NCI-H510A (cell line): ENCODE measurements around the gene C6orf132.

Source experiments
- DNase-seq: peaks from one replicate; lab custom pipeline; 2025; lab: John Stamatoyannopoulos, UW

C6orf132 gene

DNA sequence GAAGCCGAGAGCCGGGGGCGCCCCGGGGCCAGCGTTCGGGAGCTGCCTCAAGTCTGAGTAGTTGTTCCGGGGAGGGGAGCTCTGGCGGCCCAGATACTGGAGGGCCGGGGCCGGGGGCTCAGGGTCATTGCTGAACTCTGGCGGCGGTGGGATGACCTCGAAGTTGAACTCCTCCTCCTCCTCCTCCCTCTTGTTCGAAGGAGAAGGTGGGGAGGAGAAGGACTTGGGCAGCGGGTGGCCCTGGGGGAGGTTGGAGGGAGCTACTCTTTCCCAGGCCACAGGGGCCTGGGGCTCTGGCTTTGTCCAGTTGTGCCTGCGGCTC, 37.7 kb downstream of the C6orf132 start:
- no peak for DNase-seq

DNA sequence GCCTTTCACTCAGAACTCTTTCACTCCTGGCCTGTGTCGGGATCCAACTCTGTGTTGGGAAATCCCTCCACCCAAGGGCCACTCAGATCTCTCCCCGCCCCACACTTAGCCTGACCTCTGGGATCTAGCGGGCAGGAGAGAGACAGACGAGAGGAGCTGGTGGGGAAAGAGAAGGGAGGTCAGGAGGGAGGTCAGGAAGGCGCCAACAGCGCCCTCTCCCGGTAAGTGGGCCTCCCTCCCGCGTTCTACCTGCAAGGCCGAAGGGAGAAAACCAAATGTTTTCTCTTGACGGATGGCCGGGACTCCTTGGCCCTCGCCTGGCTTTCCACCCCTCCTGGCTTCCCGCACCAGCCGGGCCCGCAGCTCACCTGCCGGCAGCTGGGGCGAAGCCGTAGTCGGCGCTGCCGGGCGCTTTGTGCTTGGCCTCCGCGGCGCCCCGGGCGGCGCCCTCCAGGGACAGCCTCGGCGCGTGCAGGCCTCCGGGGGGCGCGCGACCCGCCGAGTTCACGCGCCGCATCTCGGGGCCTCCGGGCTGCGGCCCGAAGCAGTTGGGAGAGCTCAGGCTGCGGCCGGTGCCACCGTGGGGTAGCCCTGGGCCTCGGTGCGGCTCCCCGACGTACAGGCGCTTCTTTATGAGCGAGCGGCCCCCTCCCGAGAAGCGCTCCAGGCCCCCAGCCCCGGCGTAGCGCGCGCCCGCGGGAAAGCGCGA, 38.2 kb downstream of the C6orf132 start:
- DNase-seq, result no peak

DNA sequence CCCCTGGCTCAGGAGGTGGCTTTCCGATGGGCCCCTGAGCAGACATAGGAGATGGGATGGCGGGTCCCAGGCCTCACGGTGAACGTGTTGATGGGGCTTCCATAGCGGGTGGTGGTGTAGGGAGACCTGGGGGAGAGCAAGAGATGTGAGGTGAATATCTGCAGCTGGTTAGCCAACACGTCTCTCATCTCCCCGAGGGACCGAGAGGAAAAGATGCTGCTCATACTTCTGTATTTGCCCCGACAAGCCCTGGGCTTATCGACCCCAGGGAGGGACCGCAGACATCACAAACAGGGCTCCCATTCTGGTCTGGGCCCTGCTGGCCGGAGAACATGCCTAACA, 38.7 kb downstream of the C6orf132 start:
- DNase-seq, result no peak

DNA sequence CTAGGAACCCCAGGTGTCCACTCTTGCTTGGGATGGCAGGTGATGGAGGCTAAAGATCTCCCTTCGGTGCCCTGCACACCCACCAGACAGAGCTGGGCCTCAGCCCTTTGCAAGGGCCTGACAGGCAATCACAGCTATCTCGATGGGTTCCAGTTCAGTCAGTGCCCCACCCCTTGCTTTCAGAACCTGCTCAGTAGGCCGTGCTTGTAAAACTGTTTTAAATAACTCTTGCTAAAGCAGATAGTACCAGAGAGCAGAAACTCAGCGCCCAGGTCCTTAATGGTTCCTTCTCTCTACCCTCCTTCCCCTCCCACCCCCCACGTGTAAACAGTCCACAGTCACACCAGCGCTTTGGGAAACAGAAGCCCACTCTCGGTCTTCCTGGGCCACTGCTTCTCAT, 39.2 kb downstream of the C6orf132 start:
- no peak for DNase-seq

DNA sequence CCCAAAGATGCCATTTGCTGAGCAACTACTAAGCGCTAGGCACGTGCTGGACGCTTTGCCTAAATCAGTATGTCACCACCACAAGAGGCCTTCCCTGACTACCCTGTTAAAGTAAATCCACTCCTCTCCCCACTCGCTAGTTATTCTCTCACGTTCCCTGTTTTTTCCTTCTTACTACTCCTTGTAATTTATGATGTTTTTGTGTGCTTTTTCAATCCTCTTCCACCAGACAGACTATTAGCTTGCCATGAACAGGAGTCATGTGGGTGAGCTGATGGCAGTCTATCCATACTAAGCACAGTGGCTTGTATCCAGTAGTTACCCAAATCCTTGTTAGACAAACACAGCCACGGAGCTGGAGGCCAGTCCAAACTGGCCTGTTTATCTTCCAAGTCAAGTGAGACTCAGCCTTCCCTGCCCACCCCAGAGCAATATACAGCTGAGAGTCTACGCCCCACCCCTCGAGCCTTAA, 41.2 kb downstream of the C6orf132 start:
- DNase-seq, result no peak

DNA sequence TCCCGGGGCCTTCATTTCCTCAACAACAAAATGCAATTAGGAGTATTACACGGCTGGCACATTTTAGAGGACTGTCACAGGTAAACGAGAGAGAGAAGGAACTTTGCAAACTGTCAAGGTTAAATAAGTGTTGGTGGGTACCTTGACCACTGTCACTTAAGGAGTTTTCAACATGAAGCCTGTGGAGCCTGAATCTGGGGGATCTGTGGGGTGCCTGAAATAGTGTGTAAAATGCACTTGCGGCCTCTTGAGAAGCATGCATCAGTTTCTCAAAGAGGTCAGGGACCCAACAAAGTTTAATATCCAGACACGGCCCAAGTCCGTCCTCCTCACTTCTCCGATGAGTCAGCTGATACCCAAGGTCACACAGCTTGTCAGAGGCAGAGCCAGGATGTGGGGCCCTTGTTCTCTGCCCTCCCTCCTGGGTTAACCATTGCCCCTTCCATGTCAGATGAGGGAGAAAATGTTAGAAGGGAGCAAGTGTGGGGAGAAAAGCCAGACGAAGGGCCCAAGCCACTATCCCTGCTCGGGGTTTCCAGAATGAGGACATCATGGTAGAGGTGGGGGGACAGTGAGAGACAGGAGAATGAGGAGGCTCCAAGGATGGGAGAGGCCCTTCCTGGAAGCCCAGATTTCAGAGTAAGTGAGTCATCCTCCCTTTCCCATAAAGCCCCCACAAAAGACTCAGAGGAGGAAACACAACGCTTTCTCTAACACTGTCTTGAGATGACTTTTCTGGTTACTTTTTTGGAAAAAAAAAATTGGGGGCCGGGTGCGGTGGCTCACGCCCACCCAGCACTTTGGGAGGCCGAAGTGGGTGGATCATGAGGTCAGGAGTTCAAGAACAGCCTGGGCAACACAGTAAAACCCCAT, 42.2 kb downstream of the C6orf132 start:
- no peak for DNase-seq

DNA sequence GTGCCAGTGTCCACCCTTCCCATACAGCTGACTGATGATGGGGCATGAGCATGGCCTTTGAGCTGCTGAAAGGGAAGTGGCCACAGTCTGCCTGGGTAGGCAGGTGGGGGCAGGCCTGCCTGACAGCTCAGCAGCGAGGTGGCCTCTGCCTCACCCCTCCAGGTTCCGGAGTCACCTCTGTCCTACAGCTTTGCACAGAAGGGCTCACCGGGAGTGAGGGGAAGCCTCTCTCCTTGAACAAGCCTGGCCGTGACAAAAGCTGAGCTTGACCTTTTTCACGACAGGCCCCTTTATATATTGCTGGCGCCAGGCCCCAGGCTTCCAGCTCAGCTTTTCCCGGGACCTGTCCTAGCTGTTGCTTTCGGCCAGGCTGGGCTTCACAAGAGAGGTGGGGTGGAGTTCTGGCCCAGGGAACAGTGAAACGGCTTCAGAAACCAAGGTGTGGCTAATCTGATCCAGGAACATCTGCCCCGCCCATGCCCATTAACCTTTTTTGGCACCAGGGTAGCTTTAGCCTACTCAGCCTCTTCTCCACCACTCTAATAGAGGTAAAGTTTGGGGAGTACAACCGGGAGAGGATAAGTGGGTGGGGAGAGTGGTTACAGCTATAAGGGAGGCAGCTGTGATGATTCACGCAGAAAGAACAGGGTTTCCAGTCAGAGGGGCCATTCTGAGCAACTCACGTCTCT, 42.9 kb downstream of the C6orf132 start:
- no peak for DNase-seq

DNA sequence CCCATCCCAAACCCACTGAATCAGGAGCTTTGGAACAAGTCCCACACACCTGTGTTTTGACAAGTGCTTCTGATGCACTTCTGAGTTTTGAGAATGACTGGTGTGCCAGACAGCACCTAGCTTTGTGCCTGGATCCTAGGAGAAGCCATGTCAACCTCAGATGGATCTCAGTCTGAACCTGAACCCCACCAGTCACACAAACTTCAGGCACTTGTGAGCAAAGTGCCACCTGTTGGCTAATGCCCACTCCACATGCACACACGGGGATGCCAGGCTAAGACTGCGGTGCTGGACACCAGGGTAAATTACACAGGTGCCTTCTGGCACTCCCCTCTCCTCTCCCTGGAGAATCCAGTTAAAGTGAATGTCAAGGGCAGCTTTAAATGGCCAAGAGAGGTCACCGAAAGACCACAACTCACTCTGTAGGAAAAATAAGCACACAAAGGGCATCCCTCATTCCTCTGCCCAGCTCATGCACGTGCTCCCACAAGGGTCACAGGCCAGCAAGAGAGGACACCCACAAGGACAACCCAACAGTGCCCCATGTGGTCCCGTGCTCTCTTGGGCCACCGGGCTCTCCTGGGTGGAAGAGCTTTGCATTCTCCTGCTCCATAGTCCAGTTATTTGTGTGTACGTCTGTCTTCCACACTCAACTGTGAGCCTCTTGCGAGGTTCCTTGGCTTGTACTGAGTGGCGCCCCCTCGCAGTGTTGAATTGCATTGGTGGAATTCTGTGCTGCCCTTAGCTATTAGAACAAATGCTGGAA, 46.5 kb downstream of the C6orf132 start:
- no peak for DNase-seq

DNA sequence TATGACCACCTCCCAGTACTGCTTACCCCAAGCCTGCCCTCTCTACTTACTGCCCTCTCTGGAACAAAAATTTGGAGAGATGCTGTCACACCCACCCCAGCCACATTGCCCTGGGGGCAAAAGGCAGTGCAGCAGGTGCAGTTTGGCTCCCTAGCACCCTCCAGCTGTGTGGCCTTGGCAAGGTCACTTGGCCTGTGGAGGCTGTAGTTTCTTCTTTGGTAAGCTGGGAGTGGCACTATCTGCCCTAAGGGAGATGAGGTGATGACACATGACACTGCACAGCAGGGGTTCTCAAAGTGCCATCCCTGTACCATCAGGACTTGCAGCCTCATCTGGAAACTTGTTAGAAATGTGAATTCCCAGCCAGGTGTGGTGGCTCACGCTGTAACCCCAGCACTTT, 47.3 kb downstream of the C6orf132 start:
- DNase-seq, result peak; percentile 40

DNA sequence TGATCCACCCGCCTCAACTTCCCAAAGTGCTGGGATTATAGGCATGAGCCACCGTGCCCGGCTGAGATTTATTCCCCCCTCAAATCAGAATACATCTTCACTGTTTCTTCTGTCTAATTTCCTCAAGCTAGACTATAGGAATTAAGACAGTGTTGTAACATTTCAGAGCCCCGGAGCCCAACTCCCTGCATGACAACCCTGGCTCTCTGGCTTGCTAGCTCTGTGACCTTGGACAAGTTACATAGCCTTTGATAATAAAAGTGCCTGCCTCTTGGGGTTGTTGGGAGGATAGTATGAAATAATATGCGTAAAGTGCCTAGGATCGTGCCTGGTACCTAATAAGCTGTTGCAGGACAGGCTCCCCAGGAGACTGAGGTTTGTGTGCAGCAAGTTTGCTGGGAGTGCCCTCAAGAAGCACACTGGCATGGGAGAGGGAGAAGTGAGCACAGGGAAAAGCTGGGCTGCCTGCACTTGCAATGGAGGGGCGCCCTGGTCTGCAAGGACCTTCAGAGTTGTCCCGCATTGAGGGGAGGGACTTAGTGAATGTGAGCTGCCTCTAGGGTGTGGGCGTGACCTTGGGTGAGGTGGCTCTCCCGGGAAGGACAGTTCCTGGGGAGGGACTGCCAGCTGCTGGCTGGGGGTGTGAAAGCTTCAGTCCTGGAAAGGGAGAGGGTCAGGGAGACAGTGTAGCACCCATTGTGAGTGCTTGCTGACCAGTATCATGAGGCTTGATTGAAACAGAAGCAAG, 48.7 kb downstream of the C6orf132 start:
- DNase-seq, result no peak

DNA sequence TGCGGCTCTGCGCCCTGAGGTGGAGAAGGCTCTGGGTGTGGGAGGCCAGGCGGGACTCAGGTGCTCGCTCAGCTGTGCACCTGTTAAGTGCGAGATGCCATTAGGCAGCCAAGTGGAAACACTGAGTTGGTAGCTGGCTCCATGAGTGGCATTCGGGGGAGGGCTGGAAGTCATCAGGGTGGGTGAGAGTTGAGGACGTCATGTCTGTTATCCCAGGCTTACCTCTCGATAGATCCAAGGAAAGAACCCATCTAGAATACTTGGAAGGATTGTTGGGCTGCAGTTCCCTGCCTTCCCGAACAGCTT, 50.7 kb downstream of the C6orf132 start:
- DNase-seq, result no peak

DNA sequence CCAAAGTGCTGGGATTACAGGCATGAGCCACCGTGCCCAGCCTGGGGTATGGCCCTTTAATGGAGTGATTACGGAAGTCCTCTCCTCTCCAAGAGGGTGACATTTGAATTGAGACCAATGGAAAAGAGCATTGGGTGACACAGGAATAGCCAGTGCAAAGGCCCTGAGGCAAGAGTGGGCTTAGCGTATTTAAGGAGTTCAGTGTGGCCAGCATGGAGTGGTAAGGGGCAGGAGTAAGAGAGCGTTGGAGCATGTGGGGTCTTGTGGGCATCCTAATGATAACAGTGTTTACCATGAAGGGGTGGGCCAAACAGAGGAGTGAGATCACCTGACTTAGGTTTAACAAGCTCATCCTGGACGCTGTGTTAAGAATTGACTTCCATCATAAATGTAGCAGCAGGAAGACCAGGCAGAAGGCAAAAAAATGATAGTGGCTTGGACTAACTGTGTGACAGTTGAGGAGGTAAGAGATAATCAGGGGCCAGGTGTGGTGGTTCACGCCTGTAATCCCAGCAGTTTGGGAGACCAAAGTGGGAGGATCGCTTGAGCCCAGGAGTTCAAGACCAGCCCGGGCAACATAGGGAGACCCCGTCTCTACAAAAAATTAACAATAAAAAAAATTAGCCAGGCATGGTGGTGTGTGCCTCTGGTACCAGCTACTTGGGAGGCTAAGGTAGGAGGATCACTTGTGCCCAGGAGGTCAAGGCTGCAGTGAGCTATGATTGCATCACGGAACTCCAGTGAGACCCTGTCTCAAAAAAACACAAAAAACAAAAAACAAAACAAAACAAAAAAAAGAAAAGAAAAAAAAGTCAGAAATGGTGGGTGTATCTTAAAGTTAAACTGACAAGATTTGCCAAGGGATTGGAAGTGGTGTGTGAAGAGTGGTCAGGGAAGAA, 51.4 kb downstream of the C6orf132 start:
- DNase-seq, result no peak

DNA sequence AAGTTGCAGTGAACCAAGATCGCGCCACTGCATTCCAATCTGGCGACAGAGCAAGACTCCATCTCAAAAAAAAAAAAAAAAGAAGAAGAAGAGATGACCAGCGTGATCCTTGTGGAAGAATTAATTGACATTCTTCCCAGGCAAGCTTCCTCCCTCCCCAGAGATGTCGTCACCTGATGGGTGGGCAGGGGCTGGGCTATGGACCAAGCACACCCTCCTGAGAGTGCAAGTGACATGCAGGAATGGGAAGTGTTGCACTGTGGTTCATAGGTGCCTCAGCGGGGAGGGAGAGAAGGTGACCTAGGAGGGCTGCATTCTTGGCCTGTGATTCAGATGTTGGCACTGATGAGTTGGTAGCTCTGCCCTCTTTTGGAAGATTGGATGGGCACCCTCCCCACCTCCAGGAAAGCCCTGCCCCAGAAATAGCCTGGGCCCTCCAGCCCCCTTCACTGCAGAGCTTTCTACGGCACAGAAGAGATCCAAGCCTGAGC, 54.3 kb downstream of the C6orf132 start:
- DNase-seq, result no peak

DNA sequence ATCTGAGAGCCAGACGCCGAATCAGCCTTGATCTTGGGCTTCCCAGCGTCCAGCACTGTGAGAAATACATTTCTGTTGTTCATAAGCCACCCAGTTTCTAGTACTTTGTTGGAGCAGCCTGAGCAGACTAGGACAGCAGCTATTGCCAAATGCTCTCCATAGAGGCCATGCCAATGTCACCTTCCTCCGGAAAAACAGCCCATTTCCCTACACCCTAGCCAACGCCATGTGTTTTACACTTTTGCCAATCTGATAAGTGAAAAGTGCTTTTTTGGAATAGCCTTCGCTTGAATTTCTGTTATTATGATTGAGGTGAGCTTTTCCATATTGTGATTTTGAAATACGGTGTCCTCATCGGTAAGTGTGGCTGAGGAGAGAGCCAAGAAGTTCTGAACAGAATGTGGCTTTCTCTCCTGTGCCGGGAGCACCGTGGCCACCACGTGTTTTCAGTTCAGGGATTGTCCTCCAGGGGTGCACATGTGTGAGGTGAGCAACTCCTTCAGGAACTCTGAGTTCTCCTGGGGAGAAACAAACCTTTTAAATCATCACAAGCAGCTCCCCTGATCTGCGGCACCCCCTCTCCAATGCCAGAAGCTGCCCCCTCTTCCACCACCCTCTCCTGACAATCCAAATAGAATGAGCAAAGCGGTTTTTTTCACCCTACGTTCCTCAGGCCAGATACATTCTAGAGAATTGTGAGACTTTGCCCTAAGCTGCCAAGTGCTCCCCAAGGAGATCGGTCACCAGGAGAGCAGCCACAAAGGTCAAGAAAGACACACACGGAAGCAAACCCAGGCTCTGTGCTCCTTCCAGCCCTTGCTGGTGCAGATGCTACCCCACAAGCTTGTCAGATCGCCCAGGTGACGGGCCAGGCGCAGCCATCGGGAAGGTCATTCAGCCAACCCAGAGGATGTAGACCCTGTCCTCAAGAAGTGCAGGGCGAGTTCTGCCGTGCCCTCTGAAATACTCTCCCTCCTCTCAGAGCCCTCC, 56.1 kb downstream of the C6orf132 start:
- DNase-seq, result no peak

DNA sequence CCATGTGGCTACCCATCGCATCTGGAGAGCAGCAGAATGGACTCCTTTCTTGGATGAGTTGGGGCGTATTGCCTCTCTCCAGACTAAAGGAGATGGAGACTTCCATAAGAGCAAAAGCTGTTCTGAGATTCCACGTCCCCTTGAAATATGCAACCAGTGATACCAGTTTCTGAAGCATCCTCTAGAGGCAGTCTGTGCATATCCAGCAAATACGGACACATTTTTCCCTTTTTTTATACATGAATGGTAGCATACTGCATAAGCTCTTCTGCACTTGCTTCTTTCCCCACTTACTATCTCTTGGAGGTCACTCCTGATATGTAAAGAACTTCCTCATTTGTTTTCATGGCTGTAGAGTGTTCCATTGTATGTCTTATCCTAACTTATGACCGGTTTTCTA, 57.5 kb downstream of the C6orf132 start:
- no peak for DNase-seq

DNA sequence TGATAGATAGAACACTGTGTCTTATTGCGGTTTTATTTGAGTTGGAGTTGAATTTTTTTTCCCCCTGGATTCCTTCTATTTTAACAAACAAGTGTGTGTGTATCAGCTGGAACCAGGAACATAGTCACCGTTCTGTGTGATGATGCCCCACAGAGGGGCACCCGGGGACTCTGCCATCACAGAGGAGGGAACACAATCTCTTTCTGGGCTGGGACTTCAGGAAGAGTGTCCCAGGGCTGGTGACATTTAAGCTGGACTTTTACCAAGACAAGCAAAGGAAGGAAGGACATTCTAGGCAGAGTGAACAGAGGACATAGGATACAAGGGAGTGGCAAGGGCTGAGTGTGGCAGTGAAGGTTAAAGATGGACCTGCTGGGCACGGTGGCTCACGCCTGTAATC, 58.9 kb downstream of the C6orf132 start:
- no peak for DNase-seq

DNA sequence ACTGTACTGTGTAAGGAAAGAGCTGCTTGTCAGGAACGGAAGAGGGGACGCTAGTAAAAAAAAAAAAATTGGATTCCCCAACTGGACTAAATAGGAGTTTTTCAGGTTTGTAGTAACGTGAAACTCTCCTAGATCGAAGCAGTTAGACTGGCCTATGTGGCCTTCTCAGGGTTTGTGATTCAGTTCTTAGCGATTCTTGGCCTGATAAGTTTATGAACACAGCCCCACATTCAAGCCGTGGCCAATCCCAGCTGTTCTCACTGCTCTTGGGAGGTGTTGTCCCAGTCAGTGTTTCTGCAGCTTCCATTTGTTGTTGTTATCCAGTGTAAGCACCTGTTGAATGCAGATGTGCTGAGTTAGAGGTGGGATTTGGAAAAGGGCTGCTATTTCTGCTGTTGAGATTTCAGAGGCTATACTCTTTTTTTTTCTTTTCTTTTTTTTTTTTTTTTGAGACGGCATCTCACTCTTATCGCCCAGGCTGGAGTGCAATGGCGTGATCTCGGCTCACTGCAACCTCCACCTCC, 62.4 kb downstream of the C6orf132 start:
- no peak for DNase-seq

DNA sequence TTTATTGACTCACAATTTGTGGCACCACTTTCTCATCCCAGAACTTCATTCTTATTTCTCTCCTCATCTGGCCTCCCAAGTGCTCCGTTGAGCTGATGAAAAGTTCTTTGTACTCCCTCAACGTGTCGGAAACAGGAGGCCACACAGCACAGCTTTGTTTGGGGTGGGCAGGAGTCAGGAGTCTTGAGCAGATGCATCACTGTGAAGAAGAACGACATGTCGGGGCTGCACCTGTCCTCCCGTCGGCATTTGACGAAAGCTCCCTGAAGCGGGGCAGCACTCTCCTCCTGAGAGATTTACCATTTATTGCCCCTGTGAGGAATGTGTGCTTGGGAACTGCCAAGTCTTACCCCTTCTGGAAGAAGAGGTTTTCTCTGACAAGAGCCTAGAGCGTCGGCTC, 64.0 kb downstream of the C6orf132 start:
- no peak for DNase-seq
